Muscle of leg (tissue), 11 donors: Measurements from ENCODE around the gene AAMP. TPM values are rescaled to one million over a fixed set of nuclear protein-coding genes. Genes with fewer than 3 reads are reported as not detected.

Experiments used
- DNase-seq: peaks from one replicate; pipeline ENCODE4 v3.0.0; 2013
- H3K27ac ChIP-seq: one replicate; pipeline ENCODE4 v1.5.1; 2013; ENCODE audit warnings: mild to moderate bottlenecking, low read length, control low read depth
- H3K27me3 ChIP-seq: one replicate; pipeline ENCODE4 v1.6.1; 2013; ENCODE audit warnings: low read length; ENCODE audit not compliant: control insufficient read depth, insufficient read depth
- H3K36me3 ChIP-seq: one replicate; pipeline ENCODE4 v1.6.1; 2013; ENCODE audit warnings: low read length; ENCODE audit not compliant: control insufficient read depth, insufficient read depth
- H3K4me1 ChIP-seq: one replicate; pipeline ENCODE4 v1.6.1; 2013; ENCODE audit warnings: low read length; ENCODE audit not compliant: control insufficient read depth, insufficient read depth
- H3K4me3 ChIP-seq: one replicate; pipeline ENCODE4 v1.5.1; 2013; ENCODE audit warnings: low read length, control low read depth
- H3K9me3 ChIP-seq: replicated peaks from 2 replicates; pipeline ENCODE4 v1.6.1; 2013; ENCODE audit warnings: low read depth, low read length; ENCODE audit not compliant: control insufficient read depth
- WGBS: methylation state at CpG from one replicate; pipeline ENCODE4 v1.1.5; 2013; ENCODE audit warnings: missing lambda C conversion rate; ENCODE audit not compliant: insufficient coverage; 5-methylcytosine and 5-hydroxymethylcytosine counted together
- polyA plus RNA-seq, 8 donors: library from polyadenylated mRNA; unstranded; fragments of 120-200 nt; gene quantifications; one replicate each; pipeline versions ENCODE4 v1.2.1 to v1.2.3, GENCODE V29; 2013; ENCODE audit warnings: inconsistent platforms in 1 of 8, low replicate concordance in 1 of 8; ENCODE audit not compliant: insufficient read length in 8 of 8, insufficient read depth in 1 of 8
- total RNA-seq: library from RNA; stranded (reverse); fragments of 120-200 nt; gene quantifications from one replicate; pipeline ENCODE4 v1.2.4, GENCODE V29; 2013

AAMP gene
- total and polyA plus RNA-seq, 9 donors, result 88.4 to 124 (median 109) TPM

- H3K9me3 ChIP-seq, result no peaks in the 10 kb centered on the region
- no peaks in the 10 kb centered on the region for H3K36me3 ChIP-seq
- no CpG with 5 or more reads among the region's 1 CpG for WGBS
- H3K4me3 ChIP-seq, result no peak overlapping the region
- H3K27me3 ChIP-seq, result no peaks in the 10 kb centered on the region
- no peak for DNase-seq
- H3K4me1 ChIP-seq, result peaks cover 15% of the 10 kb centered on the region
- H3K27ac ChIP-seq, result no peak overlapping the region
Observed at GRCh38 chr2:218296200-218296599, 26.3 kb upstream of the AAMP start.

- Histone ChIP-seq H3K4me1 (peaks cover 27% of the 10 kb centered on the region), H3K36me3 (no peaks in the 10 kb centered on the region), H3K27ac (no peak overlapping the region), H3K9me3 (no peaks in the 10 kb centered on the region), H3K4me3 (no peak overlapping the region), H3K27me3 (no peaks in the 10 kb centered on the region)
- DNase-seq, result no peak
- WGBS, result 78% methylated on average over 4 of the region's 7 CpGs
Observed at GRCh38 chr2:218295029-218295428, 25.1 kb upstream of the AAMP start.

- Histone ChIP-seq H3K27me3 (no peaks in the 10 kb centered on the region), H3K27ac (no peak overlapping the region), H3K4me1 (peaks cover 32% of the 10 kb centered on the region), H3K4me3 (no peak overlapping the region), H3K9me3 (no peaks in the 10 kb centered on the region), H3K36me3 (no peaks in the 10 kb centered on the region)
- DNase-seq, result no peak
- WGBS, result 73% methylated on average over 4 of the region's 5 CpGs
Observed at GRCh38 chr2:218294430-218295022, 24.6 kb upstream of the AAMP start.

- DNase-seq, result no peak
- Histone ChIP-seq H3K9me3 (no peaks in the 10 kb centered on the region), H3K27me3 (no peaks in the 10 kb centered on the region), H3K4me1 (peaks cover 36% of the 10 kb centered on the region), H3K36me3 (peaks cover 2% of the 10 kb centered on the region), H3K27ac (no peak overlapping the region), H3K4me3 (no peak overlapping the region)
- 0% methylated on average over 1 of the region's 5 CpGs for WGBS
Observed at GRCh38 chr2:218293715-218294429, 23.9 kb upstream of the AAMP start.

- Histone ChIP-seq H3K27ac (peak within 1 kb of the TSS; percentile 95), H3K4me1 (peaks cover 42% of the 10 kb centered on the region), H3K9me3 (no peaks in the 10 kb centered on the region), H3K27me3 (no peaks in the 10 kb centered on the region), H3K36me3 (peaks cover 3% of the 10 kb centered on the region), H3K4me3 (peak within 1 kb of the TSS; percentile 95)
- 3% methylated on average over 49 of the region's 63 CpGs for WGBS
- peak; percentile 86 for DNase-seq
Observed at GRCh38 chr2:218292048-218293014, 22.4 kb upstream of the AAMP start, which contains the start of gene TMBIM1. Gene TMBIM1, minus strand, starts transcription at chr2:218292503. Its CDS starts 10,362 bp downstream, at chr2:218282141.

GRCh38 chr2:218291318-218292047, 21.5 kb upstream of the AAMP start:
- peaks cover 51% of the 10 kb centered on the region for H3K4me1 ChIP-seq

GRCh38 chr2:218290316-218291261, 20.7 kb upstream of the AAMP start:
- H3K4me3 ChIP-seq, result peak overlapping the region; percentile 95

More at GRCh38 chr2:218291318-218292047, 21.5 kb upstream of the AAMP start:
- Histone ChIP-seq H3K4me3 (peak overlapping the region; percentile 95), H3K36me3 (peaks cover 3% of the 10 kb centered on the region), H3K27ac (peak overlapping the region; percentile 95), H3K9me3 (no peaks in the 10 kb centered on the region), H3K27me3 (no peaks in the 10 kb centered on the region)
- WGBS, result 37% methylated on average over 6 of the region's 12 CpGs
- peak; percentile 63 for DNase-seq

GRCh38 chr2:218289639-218290315, 19.8 kb upstream of the AAMP start:
- WGBS, result no CpG with 5 or more reads among the region's 6 CpGs
- H3K36me3 ChIP-seq, result peaks cover 3% of the 10 kb centered on the region
- no peak overlapping the region for H3K4me3 ChIP-seq
- H3K9me3 ChIP-seq, result no peaks in the 10 kb centered on the region
- H3K4me1 ChIP-seq, result peaks cover 65% of the 10 kb centered on the region
- H3K27ac ChIP-seq, result peak overlapping the region; percentile 95
- H3K27me3 ChIP-seq, result no peaks in the 10 kb centered on the region
- DNase-seq, result peak; percentile 49

More at GRCh38 chr2:218290316-218291261, 20.7 kb upstream of the AAMP start:
- Histone ChIP-seq H3K27ac (peak overlapping the region; percentile 95), H3K36me3 (peaks cover 3% of the 10 kb centered on the region), H3K9me3 (no peaks in the 10 kb centered on the region), H3K27me3 (no peaks in the 10 kb centered on the region), H3K4me1 (peaks cover 57% of the 10 kb centered on the region)
- no peak for DNase-seq
- WGBS, result 50% methylated on average over 10 of the region's 12 CpGs
